ENCODE results near the gene EPM2AIP1. TPM values are rescaled to one million over a fixed set of nuclear protein-coding genes. Genes with fewer than 3 reads are reported as not detected.
A peak's percentile ranks its signal among the peaks of the same experiment; 100 is the strongest.

Gene EPM2AIP1
- total RNA-seq, 1 experiment from 2014 or later = 27.5 TPM

- peaks cover 8% of the 10 kb centered on the region; the same call in 1 of the 2 replicates for H3K9me3 ChIP-seq (ENCODE audit: low read length)
- H3K9ac ChIP-seq (ENCODE audit: low read length) = no peak overlapping the region
- peaks cover 77% of the 10 kb centered on the region for H3K36me3 ChIP-seq (ENCODE audit: insufficient read depth, low read length)
- no peak overlapping the region for H3K4me3 ChIP-seq (ENCODE audit: low read length)
- H3K27ac ChIP-seq (ENCODE audit: low read length) = no peak overlapping the region
- H3K4me2 ChIP-seq (ENCODE audit: low read depth, low read length, poor library complexity, severe bottlenecking) = no peak overlapping the region
- H3K27me3 ChIP-seq (ENCODE audit: low read length) = no peaks in the 10 kb centered on the region
- H4K20me1 ChIP-seq (ENCODE audit: insufficient read depth, low read depth, low read length) = no peaks in the 10 kb centered on the region
- no peak for DNase-seq
- no peak overlapping the region for H2AFZ ChIP-seq (ENCODE audit: low read length)
- H3K9me2 ChIP-seq (replicated peaks; ENCODE audit: insufficient read depth, low read length) = no peaks in the 10 kb centered on the region
- H3K79me2 ChIP-seq (ENCODE audit: low read length) = peaks cover 12% of the 10 kb centered on the region; the same call in 1 of the 2 replicates
- no peaks in the 10 kb centered on the region for H3K4me1 ChIP-seq (ENCODE audit: low read length)
Measured at GRCh38 chr3:37030588-37030987, 37.7 kb upstream of the EPM2AIP1 start.

DNA sequence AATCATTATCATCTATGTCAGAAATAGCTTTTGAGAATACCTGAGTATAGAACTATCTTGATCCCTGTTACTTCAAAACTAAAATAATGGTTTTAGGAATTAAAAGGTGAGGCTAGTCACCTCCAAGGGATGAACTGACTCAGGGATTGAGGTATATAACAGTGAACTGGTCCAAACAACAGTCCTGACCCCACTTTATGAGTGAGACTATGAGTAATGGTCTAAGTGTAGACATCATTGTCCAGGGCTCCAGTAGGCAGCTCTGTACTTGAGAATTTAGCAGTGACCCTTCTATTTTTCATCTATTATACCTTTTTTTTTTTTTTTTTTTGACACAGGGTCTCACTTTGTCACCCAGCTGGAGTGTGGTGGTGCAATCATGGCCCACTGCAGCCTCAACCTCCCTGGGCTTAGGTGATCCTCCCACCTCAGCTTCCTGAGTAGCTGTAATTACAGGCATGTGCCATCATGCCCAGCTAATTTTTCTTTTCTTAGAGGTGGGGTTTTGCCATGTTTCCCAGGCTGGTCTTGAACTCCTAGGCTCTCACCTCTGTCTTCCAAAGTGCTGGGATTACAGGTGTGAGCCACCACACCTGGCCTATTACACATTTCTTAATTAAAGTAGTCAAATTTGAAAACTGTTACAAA lies 36.7 kb upstream of the EPM2AIP1 start:
- Histone ChIP-seq H3K9me2 (replicated peaks; ENCODE audit: insufficient read depth, low read length) (no peaks in the 10 kb centered on the region), H3K9me3 (ENCODE audit: low read length) (no peaks in the 10 kb centered on the region), H3K36me3 (ENCODE audit: insufficient read depth, low read length) (peaks cover 68% of the 10 kb centered on the region), H2AFZ (ENCODE audit: low read length) (no peak overlapping the region), H3K9ac (ENCODE audit: low read length) (no peak overlapping the region), H3K4me1 (ENCODE audit: low read length) (peaks cover 7% of the 10 kb centered on the region), H3K4me2 (ENCODE audit: low read depth, low read length, poor library complexity, severe bottlenecking) (no peak overlapping the region), H3K27me3 (ENCODE audit: low read length) (no peaks in the 10 kb centered on the region), H3K27ac (ENCODE audit: low read length) (no peak overlapping the region), H3K4me3 (ENCODE audit: low read length) (no peak overlapping the region), H3K79me2 (ENCODE audit: low read length) (peaks cover 9% of the 10 kb centered on the region; the same call in 1 of the 2 replicates), H4K20me1 (ENCODE audit: insufficient read depth, low read depth, low read length) (no peaks in the 10 kb centered on the region)
- no peak for DNase-seq

DNA sequence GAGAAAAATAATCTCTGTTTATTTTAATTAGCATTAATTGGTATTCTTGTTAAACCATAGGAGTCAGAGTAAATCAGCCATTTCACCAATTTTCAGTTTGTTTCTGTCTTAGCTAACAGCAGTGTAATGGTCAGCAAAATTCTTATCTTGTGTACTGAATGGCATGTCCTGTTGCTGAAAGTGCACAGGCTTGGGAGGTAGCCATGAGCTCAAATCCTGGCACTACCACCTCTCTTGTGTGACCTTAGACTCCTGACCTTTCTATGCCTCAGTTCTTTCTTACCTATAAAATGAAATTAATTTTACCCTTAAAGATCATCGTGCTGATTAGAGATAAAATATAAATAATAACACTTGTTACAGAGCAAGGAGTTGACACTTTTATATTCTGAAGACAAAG lies 36.2 kb upstream of the EPM2AIP1 start:
- H3K9ac ChIP-seq (ENCODE audit: low read length) = no peak overlapping the region

GRCh38 chr3:37028329-37028728 lies 35.4 kb upstream of the EPM2AIP1 start:
- H3K4me1 ChIP-seq (ENCODE audit: low read length) = peaks cover 12% of the 10 kb centered on the region
- no peak overlapping the region for H3K27ac ChIP-seq (ENCODE audit: low read length)
- no peak overlapping the region for H3K4me2 ChIP-seq (ENCODE audit: low read depth, low read length, poor library complexity, severe bottlenecking)
- H3K27me3 ChIP-seq (ENCODE audit: low read length) = no peaks in the 10 kb centered on the region
- peaks cover 9% of the 10 kb centered on the region; the same call in 1 of the 2 replicates for H3K79me2 ChIP-seq (ENCODE audit: low read length)
- no peak for DNase-seq
- no peak overlapping the region for H2AFZ ChIP-seq (ENCODE audit: low read length)
- H3K36me3 ChIP-seq (ENCODE audit: insufficient read depth, low read length) = peaks cover 56% of the 10 kb centered on the region
- H3K9me2 ChIP-seq (replicated peaks; ENCODE audit: insufficient read depth, low read length) = no peaks in the 10 kb centered on the region
- no peak overlapping the region for H3K4me3 ChIP-seq (ENCODE audit: low read length)
- H4K20me1 ChIP-seq (ENCODE audit: insufficient read depth, low read depth, low read length) = no peaks in the 10 kb centered on the region
- no peaks in the 10 kb centered on the region for H3K9me3 ChIP-seq (ENCODE audit: low read length)
- H3K9ac ChIP-seq (ENCODE audit: low read length) = no peak overlapping the region

More for the DNA sequence above, 36.2 kb upstream of the EPM2AIP1 start:
- H3K9me3 ChIP-seq (ENCODE audit: low read length) = no peaks in the 10 kb centered on the region
- H3K9me2 ChIP-seq (replicated peaks; ENCODE audit: insufficient read depth, low read length) = no peaks in the 10 kb centered on the region
- H3K4me2 ChIP-seq (ENCODE audit: low read depth, low read length, poor library complexity, severe bottlenecking) = no peak overlapping the region
- peaks cover 12% of the 10 kb centered on the region for H3K4me1 ChIP-seq (ENCODE audit: low read length)
- H3K27me3 ChIP-seq (ENCODE audit: low read length) = no peaks in the 10 kb centered on the region
- H2AFZ ChIP-seq (ENCODE audit: low read length) = no peak overlapping the region
- H3K36me3 ChIP-seq (ENCODE audit: insufficient read depth, low read length) = peaks cover 64% of the 10 kb centered on the region
- H3K4me3 ChIP-seq (ENCODE audit: low read length) = no peak overlapping the region
- DNase-seq = no peak
- no peaks in the 10 kb centered on the region for H4K20me1 ChIP-seq (ENCODE audit: insufficient read depth, low read depth, low read length)
- H3K79me2 ChIP-seq (ENCODE audit: low read length) = peaks cover 11% of the 10 kb centered on the region; the same call in 1 of the 2 replicates
- no peak overlapping the region for H3K27ac ChIP-seq (ENCODE audit: low read length)

DNA sequence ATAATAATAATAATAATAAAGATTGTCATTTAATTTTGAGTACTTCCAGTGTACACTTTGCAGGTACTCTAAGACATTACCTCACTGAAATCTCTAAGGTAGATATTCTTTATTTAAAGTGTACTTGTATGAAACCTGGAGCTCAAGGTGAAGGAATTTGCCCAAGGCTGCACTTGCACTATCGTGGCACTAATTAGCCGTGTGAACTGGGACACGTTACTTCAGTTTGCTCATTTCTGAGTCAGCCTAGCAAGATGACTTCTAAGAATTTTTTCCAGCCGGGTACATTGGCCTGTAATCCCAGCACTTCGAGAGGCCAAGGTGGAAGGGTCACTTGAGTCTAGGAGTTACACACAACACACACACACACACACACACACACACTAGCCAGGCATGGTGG lies 33.9 kb upstream of the EPM2AIP1 start:
- no peak overlapping the region for H3K4me2 ChIP-seq (ENCODE audit: low read depth, low read length, poor library complexity, severe bottlenecking)
- no peaks in the 10 kb centered on the region for H3K27me3 ChIP-seq (ENCODE audit: low read length)
- no peak for DNase-seq
- no peak overlapping the region for H3K4me3 ChIP-seq (ENCODE audit: low read length)
- peaks cover 42% of the 10 kb centered on the region for H3K36me3 ChIP-seq (ENCODE audit: insufficient read depth, low read length)
- H3K9me3 ChIP-seq (ENCODE audit: low read length) = no peaks in the 10 kb centered on the region
- H3K4me1 ChIP-seq (ENCODE audit: low read length) = peaks cover 12% of the 10 kb centered on the region
- no peak overlapping the region for H3K9ac ChIP-seq (ENCODE audit: low read length)
- H2AFZ ChIP-seq (ENCODE audit: low read length) = no peak overlapping the region
- no peak overlapping the region for H3K27ac ChIP-seq (ENCODE audit: low read length)
- H3K9me2 ChIP-seq (replicated peaks; ENCODE audit: insufficient read depth, low read length) = no peaks in the 10 kb centered on the region
- peaks cover 8% of the 10 kb centered on the region; the same call in 1 of the 2 replicates for H3K79me2 ChIP-seq (ENCODE audit: low read length)
- no peaks in the 10 kb centered on the region for H4K20me1 ChIP-seq (ENCODE audit: insufficient read depth, low read depth, low read length)

DNA sequence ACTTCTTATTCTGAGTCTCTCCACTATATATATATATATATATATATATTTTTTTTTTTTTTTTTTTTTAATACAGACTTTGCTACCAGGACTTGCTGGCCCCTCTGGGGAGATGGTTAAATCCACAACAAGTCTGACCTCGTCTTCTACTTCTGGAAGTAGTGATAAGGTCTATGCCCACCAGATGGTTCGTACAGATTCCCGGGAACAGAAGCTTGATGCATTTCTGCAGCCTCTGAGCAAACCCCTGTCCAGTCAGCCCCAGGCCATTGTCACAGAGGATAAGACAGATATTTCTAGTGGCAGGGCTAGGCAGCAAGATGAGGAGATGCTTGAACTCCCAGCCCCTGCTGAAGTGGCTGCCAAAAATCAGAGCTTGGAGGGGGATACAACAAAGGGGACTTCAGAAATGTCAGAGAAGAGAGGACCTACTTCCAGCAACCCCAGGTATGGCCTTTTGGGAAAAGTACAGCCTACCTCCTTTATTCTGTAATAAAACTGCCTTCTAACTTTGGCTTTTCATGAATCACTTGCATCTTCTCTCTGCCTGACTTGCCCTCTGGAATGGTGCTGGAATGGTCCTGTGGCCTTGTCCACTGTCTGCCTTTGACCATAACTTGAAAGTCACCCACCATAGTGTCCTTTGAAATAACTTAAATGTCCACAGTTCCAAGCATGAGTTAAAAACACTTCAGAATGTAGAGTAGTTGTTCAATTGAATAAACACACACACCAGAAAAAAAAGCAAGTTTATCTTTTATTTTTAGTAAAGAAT lies 32.8 kb upstream of the EPM2AIP1 start:
- no peak for DNase-seq
- Histone ChIP-seq H3K36me3 (ENCODE audit: insufficient read depth, low read length) (peaks cover 41% of the 10 kb centered on the region), H2AFZ (ENCODE audit: low read length) (no peak overlapping the region)

DNA sequence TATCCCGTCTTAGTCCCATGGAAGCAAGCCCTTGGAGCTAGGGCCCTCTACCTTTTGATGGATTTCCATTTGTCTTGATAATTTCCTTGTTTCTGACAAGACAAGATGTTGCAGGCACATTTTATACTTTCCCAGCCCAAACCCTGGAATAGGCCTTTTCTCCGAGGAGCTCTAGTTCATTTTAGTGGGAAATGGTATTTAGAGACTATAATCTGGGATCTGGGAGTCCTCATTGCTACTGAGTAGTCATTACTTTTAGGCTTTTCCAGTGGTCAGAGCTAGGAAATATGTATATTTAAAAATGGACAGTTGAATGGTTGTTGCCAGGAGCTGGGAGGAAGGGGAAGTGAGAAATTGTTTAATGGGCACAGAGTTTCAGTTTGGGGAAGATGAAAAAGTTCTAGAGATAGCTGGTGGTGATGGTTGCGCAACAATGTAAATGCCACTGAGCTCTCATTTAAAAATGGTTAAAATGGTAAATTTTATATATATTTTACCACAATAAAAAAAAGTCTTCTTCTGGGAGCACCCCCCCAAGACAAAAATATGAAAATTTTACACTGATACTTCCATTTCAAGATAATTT lies 32.0 kb upstream of the EPM2AIP1 start:
- DNase-seq = peak; percentile 74
- Histone ChIP-seq H3K4me1 (ENCODE audit: low read length) (peaks cover 12% of the 10 kb centered on the region), H2AFZ (ENCODE audit: low read length) (no peak overlapping the region), H3K9me2 (replicated peaks; ENCODE audit: insufficient read depth, low read length) (no peaks in the 10 kb centered on the region), H3K4me2 (ENCODE audit: low read depth, low read length, poor library complexity, severe bottlenecking) (peak overlapping the region; percentile 2), H3K9me3 (ENCODE audit: low read length) (no peaks in the 10 kb centered on the region), H3K36me3 (ENCODE audit: insufficient read depth, low read length) (peaks cover 41% of the 10 kb centered on the region), H4K20me1 (ENCODE audit: insufficient read depth, low read depth, low read length) (no peaks in the 10 kb centered on the region), H3K79me2 (ENCODE audit: low read length) (peaks cover 4% of the 10 kb centered on the region; the same call in 1 of the 2 replicates), H3K27ac (ENCODE audit: low read length) (peak overlapping the region; percentile 19; the same call in 1 of the 2 replicates), H3K27me3 (ENCODE audit: low read length) (no peaks in the 10 kb centered on the region), H3K4me3 (ENCODE audit: low read length) (no peak overlapping the region), H3K9ac (ENCODE audit: low read length) (no peak overlapping the region)

More for the DNA sequence above, 32.8 kb upstream of the EPM2AIP1 start:
- H3K4me2 ChIP-seq (ENCODE audit: low read depth, low read length, poor library complexity, severe bottlenecking) = no peak overlapping the region
- H4K20me1 ChIP-seq (ENCODE audit: insufficient read depth, low read depth, low read length) = no peaks in the 10 kb centered on the region
- peaks cover 12% of the 10 kb centered on the region for H3K4me1 ChIP-seq (ENCODE audit: low read length)
- peaks cover 4% of the 10 kb centered on the region; the same call in 1 of the 2 replicates for H3K79me2 ChIP-seq (ENCODE audit: low read length)
- H3K9me2 ChIP-seq (replicated peaks; ENCODE audit: insufficient read depth, low read length) = no peaks in the 10 kb centered on the region
- 0 out of 2 replicates have a peak overlapping the region, but pooled peaks have one; percentile 19 for H3K27ac ChIP-seq (ENCODE audit: low read length)
- no peaks in the 10 kb centered on the region for H3K9me3 ChIP-seq (ENCODE audit: low read length)
- no peaks in the 10 kb centered on the region for H3K27me3 ChIP-seq (ENCODE audit: low read length)
- H3K4me3 ChIP-seq (ENCODE audit: low read length) = no peak overlapping the region
- no peak overlapping the region for H3K9ac ChIP-seq (ENCODE audit: low read length)

GRCh38 chr3:37024092-37024491 lies 31.2 kb upstream of the EPM2AIP1 start:
- Histone ChIP-seq H4K20me1 (ENCODE audit: insufficient read depth, low read depth, low read length) (no peaks in the 10 kb centered on the region), H3K4me3 (ENCODE audit: low read length) (no peak overlapping the region), H3K79me2 (ENCODE audit: low read length) (peaks cover 4% of the 10 kb centered on the region; the same call in 1 of the 2 replicates), H2AFZ (ENCODE audit: low read length) (no peak overlapping the region), H3K4me1 (ENCODE audit: low read length) (peaks cover 12% of the 10 kb centered on the region), H3K9me2 (replicated peaks; ENCODE audit: insufficient read depth, low read length) (no peaks in the 10 kb centered on the region), H3K36me3 (ENCODE audit: insufficient read depth, low read length) (peaks cover 37% of the 10 kb centered on the region), H3K9me3 (ENCODE audit: low read length) (no peaks in the 10 kb centered on the region), H3K9ac (ENCODE audit: low read length) (no peak overlapping the region), H3K27ac (ENCODE audit: low read length) (no peak overlapping the region), H3K27me3 (ENCODE audit: low read length) (no peaks in the 10 kb centered on the region), H3K4me2 (ENCODE audit: low read depth, low read length, poor library complexity, severe bottlenecking) (no peak overlapping the region)
- DNase-seq = peak; percentile 68

Measured in Karpas-422 (cell line).